HG03097 (cell line): ENCODE data around the gene CHST11.
"Not testable (repeated sequence)": the region's sequence is repeated elsewhere in the genome, so short reads cannot be mapped to it uniquely, and the experiment has no call there.

Source experiments
- ATAC-seq: cut with Tn5 transposase; IDR thresholded peaks from one replicate; pipeline ENCODE4 v1.9.1; 2021; ENCODE audit not compliant: unreplicated experiment, low FRiP score

The CHST11 gene

DNA sequence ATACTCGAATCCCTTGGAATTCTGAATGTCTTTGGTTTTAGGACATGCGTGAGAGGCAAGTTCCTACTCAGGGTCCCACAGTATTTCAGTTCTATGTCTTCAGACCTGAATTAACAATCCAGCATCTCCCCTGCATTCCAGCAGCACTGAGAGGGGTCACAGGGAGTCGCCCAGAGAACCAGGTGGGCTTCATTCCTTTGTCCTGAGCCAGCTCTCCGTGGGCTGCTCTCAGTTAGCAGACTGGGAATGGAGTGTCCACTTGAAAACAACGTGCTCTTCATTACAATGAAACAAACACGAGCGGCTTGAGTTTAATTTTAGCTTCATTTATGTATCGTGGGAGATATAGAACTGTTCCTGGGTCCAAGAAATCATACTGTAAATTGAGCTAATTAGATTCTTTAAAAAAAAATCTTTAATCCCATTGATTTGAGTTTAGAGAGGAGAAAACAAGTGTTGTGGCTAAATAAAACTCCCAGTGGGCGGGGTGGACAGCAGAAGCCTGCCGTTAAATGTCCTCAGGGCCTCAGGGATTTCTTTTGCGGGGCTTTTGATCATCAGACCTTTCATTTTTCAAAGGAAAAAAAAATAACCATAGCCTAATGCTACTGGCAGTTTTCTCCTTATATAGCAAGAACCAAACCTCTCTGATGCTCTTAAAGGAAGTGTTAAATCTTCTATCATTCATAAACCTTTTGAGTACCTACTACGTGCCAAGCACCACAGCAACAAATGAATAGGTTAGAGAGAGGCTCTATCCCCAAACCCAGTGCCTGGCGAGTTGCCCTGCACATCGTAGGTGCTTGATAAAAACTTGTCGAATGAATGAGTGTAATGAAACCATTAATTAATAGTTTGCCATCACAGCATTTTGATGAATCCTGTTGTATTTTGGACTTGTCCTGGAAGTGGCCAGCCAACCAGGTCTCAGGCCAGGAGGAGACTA, 140.4 kb downstream of the CHST11 start:
- no peak for ATAC-seq

DNA sequence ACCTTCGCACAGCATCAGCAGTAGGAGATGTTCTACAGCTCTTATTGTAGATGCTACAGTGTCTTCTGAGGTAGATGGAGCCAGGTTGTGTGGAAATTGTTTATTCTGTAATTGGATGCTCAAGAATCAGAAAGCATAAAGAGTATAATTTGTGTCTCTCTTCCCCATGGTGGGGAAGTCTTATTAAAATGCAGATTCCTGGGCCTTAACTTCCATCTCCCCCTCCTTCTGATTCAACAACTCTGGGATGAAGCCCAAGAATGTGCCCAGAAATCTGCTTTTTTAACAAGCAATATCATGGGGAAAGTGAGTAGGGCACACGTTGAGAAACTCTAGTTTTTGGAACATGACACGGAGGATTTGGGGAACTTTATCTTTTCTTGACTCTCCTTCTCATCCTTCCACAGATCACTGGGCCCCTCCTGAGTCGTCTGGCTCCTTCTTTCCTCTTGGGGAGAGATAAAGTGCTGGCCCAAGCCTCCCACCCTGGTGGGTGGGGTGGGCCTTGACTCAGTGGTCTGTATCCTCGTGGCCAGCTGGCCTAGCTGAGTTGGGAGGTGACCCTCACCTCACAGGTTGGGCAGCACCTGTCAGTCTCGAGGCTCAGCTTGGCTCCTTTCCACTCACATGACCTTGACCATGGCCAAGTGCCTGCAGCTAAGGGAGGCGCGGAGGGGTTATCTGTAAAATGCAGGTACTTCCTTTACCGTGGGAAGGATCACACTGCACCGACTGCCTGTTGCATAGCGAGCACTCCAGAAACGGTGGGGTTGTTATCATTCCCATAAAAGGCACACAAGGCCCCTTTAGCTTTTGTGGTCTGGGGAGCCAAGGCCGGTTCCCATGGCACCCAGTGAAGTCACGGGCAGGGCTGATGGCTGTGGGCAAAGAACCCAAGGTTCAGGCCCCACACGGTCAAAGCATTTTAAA, 141.9 kb downstream of the CHST11 start:
- ATAC-seq = no peak

DNA sequence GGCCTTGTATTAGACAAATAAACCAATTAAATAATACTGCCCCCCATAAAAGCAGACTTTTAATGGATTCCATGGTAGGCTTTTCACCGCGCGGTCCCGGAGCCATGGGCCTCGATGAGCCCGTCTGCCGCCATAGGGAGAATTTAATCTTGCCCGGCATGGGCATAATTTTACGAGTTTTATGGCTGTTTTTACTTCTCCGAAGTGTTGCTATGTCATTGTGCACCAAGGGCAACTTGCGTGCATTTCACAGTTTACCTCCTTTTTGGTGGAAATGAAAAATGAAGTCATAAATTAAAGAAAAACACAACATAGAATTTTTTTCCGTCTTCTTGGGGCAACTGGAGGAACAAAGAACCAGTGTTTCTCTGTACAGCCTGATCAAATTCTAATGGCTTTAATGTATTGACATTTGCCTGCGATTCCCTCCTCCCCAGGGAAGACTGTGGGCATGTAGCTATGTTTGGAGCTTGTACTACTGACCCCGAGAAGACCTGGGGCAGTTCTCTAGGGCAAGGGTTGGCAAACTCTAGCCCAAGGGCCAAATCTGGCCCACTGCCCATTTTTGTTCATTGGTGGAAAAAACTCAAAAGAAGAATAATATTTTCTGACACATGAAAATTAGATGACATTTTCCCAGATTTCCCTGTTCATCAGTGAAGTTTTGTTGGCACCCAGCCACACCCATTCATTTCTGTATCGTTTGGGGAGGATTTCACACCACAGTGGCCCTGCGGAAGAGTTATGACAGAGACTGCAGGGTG, 142.7 kb downstream of the CHST11 start:
- no peak for ATAC-seq

DNA sequence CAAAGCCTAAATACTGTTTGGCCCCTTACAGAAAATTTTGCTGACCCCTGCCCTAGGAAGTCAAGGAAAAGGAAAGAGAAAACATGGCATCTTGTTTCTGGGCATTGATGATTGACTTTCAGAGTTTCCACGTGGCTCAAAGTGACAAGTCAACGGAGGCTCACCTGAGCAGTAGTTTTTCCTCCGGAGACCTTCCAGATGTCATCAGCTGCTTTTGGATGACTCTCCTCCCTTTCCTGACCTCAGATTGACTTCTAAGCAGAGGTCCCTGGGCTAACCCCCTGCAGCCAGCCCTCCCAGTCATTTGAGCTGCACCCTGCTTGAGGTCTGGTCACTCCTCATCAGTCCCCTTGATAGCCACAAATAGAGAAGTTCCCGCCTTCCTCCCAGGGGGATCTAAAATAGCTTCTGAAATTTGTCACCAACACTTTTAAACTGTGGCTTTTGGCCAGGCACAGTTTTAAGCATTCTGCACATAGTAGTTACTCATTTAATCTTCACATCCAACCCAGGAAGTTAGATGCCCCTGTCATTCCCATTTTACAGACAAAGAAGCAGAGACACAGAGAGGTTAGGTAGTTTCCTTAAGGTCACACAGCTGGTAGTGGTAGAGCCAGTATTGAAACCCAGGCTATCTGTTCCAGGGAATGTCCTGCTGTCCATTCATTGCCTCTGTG, 143.4 kb downstream of the CHST11 start:
- no peak for ATAC-seq

DNA sequence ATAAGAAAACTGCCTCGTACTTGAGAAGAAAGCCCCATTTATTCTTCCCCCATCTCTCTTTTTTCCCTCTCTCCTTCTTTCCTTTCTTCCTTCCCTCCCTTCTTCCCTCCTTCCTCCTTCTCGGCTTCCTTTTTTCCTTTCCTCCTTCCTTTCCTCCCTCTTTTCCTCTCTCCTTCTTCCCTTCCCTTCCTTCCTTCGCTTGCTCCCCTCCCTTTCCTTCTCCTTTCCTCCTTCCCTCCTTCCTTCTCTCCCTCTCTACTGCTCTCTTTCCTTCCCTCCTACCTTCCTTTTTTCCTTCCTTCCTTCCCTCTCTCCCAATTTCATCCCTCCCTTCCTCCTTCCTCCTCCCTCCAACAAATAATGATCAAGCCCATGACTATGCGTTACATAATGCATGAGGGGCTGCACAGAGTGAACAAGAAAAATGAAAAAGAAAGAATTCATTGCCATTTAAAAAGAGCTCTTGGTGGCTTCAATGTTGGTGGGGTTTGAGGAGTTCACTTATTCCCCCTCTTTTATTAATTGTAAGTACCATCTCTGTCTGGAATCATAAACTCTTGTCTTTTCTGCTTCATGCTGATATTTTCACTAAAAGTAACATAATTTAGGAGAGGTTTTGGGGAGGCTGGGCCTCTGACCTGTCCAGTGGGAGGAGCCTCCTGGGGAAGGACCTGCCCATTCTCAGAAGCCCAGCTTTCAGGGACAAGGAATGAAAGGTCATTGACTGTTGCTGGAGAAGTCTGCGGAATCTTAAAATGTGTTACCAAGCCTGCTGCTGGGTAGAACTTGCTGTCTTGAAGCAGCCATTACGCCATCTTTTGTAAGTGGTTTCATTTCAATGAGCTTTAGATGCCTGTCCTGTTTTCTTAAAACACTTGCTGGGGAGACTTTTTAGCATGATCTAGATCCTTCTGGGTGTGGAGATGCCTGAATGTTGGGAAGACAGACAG, 144.3 kb downstream of the CHST11 start:
- no peak for ATAC-seq

DNA sequence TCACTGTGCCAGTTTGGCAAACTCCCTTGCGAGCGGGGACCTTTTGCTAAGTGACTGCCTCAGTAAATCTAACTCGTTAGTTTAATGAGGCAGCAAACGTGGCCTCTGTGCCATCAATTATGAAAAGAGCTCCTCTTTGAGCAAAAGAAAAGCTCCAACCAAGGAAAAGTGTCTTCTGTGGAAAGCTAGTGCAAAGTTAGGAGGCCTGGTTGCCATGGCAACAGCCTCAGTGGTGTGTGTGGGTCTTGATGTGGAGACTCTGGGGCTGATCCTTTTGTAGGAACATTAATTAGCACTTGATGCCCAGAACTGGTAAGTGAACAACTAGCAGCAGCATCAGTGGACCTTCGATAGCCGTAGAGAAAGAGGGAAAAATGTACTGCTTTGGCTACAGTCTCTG, 145.7 kb downstream of the CHST11 start:
- no peak for ATAC-seq

DNA sequence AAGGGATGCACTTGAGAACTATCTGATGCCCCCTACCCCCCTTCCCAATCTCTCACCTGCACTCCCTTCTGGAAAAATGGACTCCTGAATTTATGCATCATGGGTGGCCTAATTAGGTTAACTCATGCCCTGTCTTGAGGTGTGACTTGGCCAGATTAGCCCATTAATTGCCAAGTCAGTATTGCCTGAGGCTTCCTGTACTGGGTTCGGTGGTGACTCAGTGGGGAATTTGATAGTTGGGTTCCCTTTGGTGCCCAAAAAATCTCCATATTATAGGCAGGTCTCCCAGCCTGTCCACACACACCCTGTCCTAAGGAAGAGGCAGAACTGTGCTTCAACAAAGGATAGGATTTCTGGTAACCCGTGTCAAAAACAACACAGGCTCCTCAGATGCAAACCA, 146.1 kb downstream of the CHST11 start:
- ATAC-seq = no peak

DNA sequence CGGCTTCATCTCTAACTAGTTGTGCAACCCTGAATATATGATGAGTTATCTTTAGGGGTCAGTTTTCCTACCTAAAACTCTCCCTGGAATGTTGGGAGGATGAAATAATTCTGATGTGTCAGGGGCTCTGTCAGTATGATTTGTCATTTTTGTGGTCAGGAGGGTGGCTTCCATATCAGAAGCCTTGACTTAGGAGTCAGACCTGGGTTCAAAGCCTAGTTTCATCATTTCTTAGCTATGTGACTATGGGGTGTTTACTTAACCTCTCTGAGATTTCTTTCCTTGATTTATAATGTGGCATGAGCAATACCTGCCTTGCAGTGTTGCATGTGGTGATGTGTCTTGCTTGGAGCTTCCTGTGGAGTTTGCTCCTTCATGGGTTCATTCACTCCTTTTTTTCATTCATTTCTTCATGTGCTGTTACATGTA, 146.8 kb downstream of the CHST11 start:
- no peak for ATAC-seq

DNA sequence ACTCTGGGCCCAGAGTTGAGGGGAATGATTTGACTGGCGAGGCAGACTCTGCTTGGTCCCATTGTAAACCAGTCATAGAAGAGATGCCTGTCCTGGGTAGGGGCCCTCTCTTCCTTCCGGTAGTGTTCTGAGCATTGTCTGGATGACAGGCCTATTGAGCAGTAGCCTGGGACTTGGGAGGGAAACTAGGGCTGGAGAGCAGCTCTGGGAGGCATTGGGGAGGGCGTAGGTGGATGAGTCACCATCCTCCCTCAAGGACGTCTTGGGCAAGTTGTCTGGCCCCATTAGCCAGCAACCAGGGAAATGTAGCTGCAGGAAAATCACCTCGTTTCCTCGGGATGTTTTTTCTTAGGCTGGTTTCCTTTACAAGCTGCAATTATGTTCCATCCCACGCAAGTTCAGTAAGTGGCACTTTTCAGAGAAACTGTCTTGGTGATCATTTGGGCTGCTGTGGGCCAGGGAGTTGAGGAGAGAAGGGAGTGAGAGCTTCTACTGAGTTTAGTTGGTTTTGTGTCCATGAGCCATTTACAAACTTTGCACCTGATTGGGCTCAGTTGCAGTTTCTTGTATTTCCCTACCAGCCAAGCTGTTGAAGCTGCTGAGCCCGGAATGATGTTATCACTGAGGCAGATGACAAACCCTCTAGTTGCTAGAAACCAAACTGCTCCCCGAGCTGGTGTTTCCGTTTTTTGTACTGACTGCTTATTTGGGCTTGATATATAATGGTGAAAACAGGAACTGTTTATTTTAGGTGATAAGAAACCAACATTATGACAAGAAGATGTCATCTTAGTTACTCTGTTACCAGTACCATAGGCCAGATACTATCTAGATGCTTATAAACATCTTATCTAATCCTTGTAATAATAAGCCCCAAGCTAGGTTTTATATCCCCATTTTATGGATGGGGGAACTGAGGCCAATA, 147.6 kb downstream of the CHST11 start:
- peak; percentile 69 for ATAC-seq

DNA sequence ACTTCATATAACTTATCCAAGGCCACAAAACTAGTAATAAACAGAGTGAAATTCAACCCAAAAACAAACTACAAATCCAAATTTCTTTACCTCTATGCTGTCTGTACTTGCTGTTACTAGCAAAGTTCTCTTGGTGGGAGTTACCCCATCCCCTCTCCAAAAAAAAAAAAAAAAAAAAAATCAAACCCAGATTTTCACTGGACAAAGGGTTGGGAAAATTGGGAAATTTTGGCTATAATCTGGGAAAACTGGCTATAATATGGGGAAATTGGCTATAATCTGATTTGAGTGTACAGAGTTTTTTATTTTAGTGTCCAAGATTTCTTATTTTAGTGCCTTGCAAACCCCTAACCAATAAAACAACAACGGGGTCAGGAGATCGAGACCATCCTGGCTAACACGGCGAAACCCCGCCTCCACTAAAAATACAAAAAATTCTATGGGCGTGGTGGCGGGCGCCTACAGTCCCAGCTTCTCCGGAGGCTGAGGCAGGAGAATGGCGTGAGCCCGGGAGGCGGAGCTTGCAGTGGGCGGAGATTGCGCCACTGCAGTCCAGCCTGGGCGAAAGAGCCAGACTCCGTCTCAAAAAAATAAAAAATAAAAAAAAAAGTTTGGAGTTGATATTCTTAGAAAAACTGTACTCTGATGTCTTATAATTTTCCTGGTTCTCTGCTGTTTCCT, 148.4 kb downstream of the CHST11 start:
- ATAC-seq = no peak

DNA sequence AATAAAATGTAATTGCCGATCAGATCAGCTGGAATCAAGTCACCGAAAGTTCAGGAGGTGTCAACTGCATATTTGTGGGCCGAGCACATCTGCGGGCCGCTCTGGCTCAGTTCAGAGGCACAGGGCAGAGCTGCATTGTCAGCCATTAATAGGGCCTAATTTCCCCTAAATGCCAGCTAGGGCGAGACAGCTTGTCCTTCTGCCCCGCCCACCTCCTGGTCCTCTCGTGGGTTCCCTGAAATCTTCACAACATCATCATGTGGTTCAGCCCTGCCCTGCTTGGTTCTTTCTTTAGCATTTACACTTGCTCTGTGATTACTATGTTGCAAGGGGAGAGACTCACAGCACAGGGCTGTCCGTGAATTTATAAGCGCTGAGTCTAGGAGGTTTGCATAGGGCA, 148.9 kb downstream of the CHST11 start:
- ATAC-seq = no peak

DNA sequence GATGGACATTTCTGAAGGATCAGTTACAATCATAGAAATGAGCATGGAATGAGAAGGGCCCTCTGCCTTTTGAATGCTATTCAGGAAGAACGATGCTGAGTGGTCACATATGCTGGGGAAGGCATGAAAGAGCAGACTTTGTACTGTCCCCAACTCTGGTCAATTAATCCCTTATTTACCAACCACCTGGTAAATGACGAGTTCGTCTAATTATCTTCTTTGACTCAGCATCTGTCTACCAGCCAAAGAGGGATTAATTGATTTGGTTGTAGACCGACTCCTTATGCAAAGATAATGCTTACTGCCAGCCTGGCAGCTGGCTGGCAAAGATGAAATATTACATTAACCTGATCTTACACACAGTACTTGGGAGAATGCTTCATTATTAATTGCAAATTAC, 152.2 kb downstream of the CHST11 start:
- ATAC-seq = no peak

DNA sequence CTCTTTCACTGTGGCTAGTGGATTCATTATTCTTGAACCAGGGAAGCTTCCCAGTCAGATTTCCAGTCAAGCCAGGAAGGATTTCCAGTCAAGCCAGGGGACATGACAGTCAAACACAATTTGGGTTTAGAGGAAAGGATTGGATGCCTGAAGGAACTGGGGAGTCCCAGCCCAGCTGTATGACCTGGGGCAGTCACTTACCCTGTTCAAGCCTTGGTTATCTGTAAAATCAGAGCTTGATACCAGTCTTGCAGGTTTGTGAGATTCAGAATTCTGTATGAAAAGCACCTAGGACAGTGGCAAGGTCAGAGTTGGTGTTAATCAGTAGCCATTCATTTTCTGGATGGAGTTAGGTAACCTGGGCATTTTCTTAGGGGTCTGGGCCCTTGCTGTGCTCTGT, 152.7 kb downstream of the CHST11 start:
- ATAC-seq = no peak

DNA sequence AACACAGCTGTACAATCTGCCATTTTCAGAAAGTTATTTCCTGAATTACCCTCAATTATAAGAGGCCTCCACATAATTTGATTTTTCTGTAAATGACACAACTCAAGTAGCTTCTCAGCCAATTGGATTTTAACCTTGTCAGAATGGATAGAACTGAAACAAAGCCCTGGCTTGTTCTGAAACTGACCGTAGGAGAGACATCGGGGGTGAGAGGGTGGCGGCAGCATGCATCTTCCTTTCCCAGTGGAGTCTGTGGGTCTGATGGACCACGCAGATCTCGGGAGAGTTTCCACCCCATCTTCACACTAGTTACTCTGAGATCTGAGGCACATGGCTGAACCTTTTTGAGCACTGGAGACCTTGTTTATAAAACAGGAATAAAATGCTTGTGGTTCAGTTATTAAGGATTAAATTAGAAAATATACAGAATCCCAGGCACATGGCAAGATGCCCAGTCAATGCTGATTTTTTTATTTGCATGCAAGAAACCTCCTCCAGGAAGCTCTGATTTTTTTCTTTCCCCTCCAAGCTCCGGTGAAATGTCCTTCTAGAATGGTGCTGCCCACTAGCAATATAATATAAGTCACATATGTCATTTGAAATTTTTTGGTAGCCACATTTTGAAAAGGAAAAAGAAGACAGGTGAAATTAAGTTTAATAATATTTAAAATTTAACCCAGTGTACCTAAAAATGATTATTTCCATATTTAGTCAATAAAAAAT, 153.9 kb downstream of the CHST11 start:
- ATAC-seq = no peak

DNA sequence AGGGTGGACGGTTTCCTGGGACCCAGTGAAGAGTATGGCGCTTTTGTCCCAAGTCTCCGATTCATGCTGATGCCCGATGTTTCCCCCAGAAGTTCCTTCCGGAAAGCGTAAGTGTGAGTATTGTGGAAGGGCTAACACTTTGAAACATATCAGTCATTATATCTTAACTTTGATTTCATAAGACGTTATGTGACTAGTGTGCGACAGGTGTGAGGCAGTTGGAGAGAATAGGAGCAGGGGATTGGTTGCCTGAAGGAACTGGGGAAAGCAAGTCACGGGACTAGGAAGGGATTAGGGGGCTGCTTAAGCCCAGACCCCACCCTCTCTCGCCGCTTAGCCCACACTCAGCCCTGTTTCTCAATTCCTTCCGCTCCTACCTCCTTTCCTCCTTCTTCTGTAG, 154.9 kb downstream of the CHST11 start:
- no peak for ATAC-seq

DNA sequence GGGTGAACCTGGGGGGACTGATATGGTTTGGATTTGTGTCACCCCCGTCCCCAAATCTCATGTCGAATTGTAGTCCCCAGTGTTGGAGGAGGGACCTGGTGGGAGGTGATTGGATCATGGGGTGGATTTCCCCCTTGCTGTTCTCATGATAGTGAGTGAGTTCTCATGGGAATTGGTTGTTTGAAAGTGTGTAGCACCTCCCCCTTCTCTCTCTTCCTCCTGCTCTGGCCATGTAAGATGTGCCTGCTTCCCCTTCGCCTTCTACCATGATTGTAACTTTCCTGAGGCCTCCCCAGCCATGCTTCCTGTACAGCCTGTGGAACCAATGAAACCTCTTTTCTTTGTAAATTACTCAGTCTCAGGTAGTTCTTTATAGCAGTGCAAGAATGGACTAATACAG, 156.6 kb downstream of the CHST11 start:
- not testable (repeated sequence) for ATAC-seq

DNA sequence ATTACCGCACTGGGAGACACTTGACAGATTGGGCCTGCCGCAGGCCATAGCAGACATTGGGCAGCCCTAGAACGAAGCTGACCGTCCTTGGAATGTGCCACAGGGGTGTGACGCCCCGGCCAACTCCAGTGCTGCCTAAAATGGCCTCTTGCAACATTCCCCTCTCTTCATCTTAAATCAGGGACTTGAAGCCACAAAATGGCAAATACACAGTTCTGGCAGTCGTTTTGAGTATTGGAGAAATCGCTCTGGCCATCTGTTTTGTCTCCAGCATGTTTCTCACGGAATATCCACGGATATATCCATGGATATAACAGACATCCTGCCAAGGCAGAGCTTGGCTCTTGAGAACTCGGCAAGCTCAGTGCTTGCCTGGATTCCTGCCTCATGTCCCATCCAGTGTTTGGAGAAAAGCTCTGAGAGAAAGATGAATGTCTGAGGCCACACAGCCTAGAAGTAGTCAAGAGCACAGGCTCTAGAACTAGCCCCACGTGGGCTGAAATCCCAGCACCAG, 158.4 kb downstream of the CHST11 start:
- ATAC-seq = no peak
